Choroid plexus epithelial cell (primary cell): ENCODE results near the gene ESPL1.

Source experiments
- DNase-seq: peaks from one replicate; pipeline ENCODE4 v3.0.0-alpha.2; 2010; ENCODE audit warnings: low read depth
- H3K4me3 ChIP-seq: 2 replicates; pipeline ENCODE4 v1.5.1; 2011; ENCODE audit warnings: low read depth, mild to moderate bottlenecking, control low read depth, low read length, moderate library complexity
- TF ChIP-seq, protein P1 (sequence below): conservative IDR thresholded peaks from 2 replicates; pipeline ENCODE4 v1.5.1; 2011; ENCODE audit warnings: low read depth, mild to moderate bottlenecking, control low read depth, inconsistent platforms, low read length, moderate library complexity

The ESPL1 gene

DNA sequence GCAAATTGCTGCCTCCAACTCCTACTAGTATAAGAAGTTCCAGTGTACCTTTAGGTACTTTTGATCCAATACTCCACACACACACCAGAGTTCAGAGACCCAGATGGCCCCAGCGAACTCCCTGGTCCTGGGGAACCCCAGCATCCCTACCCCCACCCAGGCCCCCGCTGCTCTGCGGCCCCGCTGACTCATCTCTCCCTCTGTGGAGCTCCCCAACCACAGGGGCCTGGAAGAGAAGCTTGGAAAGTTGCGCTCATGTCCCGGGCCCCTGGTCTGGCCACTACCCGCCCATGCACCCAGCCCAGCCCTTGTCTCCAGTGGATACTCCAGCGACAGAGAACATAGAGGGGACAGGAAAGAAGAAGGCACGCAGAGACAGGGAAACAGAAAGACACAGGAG lies 72.3 kb downstream of the ESPL1 start:
- H3K4me3 ChIP-seq = no peak overlapping the region
- TF ChIP-seq, protein P1, sequence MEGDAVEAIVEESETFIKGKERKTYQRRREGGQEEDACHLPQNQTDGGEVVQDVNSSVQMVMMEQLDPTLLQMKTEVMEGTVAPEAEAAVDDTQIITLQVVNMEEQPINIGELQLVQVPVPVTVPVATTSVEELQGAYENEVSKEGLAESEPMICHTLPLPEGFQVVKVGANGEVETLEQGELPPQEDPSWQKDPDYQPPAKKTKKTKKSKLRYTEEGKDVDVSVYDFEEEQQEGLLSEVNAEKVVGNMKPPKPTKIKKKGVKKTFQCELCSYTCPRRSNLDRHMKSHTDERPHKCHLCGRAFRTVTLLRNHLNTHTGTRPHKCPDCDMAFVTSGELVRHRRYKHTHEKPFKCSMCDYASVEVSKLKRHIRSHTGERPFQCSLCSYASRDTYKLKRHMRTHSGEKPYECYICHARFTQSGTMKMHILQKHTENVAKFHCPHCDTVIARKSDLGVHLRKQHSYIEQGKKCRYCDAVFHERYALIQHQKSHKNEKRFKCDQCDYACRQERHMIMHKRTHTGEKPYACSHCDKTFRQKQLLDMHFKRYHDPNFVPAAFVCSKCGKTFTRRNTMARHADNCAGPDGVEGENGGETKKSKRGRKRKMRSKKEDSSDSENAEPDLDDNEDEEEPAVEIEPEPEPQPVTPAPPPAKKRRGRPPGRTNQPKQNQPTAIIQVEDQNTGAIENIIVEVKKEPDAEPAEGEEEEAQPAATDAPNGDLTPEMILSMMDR = no peak
- no peak for DNase-seq
